HG02759 (cell line): ENCODE results near the gene MAMDC2.
"Not testable (repeated sequence)": the region's sequence is repeated elsewhere in the genome, so short reads cannot be mapped to it uniquely, and the experiment has no call there.

ENCODE experiments used
- ATAC-seq: cut with Tn5 transposase; IDR thresholded peaks from one replicate; pipeline ENCODE4 v1.9.1; 2021; ENCODE audit warnings: mild to moderate bottlenecking, moderate library complexity; ENCODE audit not compliant: unreplicated experiment

The MAMDC2 gene

GRCh38 chr9:70035691-70036090 is 8.0 kb upstream of the MAMDC2 start:
- ATAC-seq, result no peak

GRCh38 chr9:70036641-70037040 is 7.0 kb upstream of the MAMDC2 start:
- ATAC-seq, result no peak

- ATAC-seq, result not testable (repeated sequence)
These were observed 5.5 kb upstream of the MAMDC2 start for GRCh38 chr9:70038171-70038621.

GRCh38 chr9:70040376-70040903 is 3.2 kb upstream of the MAMDC2 start:
- no peak for ATAC-seq

GRCh38 chr9:70042461-70043215 is 1.0 kb upstream of the MAMDC2 start:
- ATAC-seq, result no peak

- ATAC-seq, result no peak
These were observed 363 bp upstream of the MAMDC2 start for GRCh38 chr9:70043285-70043684.

GRCh38 chr9:70044490-70045307 is 1.1 kb downstream of the MAMDC2 start:
- no peak for ATAC-seq

GRCh38 chr9:70045452-70045851 is 1.8 kb downstream of the MAMDC2 start:
- ATAC-seq, result no peak

- ATAC-seq, result no peak
These were observed 2.8 kb downstream of the MAMDC2 start for GRCh38 chr9:70046274-70047070.

GRCh38 chr9:70049236-70049635 is 5.6 kb downstream of the MAMDC2 start:
- ATAC-seq, result no peak

- no peak for ATAC-seq
These were observed 6.1 kb downstream of the MAMDC2 start for GRCh38 chr9:70049672-70050271.

- no peak for ATAC-seq
These were observed 9.1 kb downstream of the MAMDC2 start for GRCh38 chr9:70052768-70053167.

- no peak for ATAC-seq
These were observed 10.2 kb downstream of the MAMDC2 start for GRCh38 chr9:70053864-70054263.

- ATAC-seq, result no peak
These were observed 10.9 kb downstream of the MAMDC2 start for GRCh38 chr9:70054521-70054920.

GRCh38 chr9:70055406-70056210 is 12.0 kb downstream of the MAMDC2 start:
- ATAC-seq, result no peak

- ATAC-seq, result no peak
These were observed 12.7 kb downstream of the MAMDC2 start for GRCh38 chr9:70056211-70056944.

GRCh38 chr9:70058569-70059116 is 15.0 kb downstream of the MAMDC2 start:
- no peak for ATAC-seq

- no peak for ATAC-seq
These were observed 16.7 kb downstream of the MAMDC2 start for GRCh38 chr9:70060148-70060882.
